Natural killer cell (primary cell): ENCODE results near the gene ZFP1. TPM values are rescaled to one million over a fixed set of nuclear protein-coding genes. Genes with fewer than 3 reads are reported as not detected.

ENCODE experiments used
- ATAC-seq, 3 donors: fragments of 150-1000 bp in 2 of 3; fragments of 200-7000 bp in 1 of 3; cut with Tn5 transposase; 1 replicate in 1 of 3; 2 replicates in 2 of 3; pipeline ENCODE4 v1.10.0; 2021; ENCODE audit warnings: mild to moderate bottlenecking in 2 of 3, moderate library complexity in 2 of 3
- DNase-seq, 2 donors: peaks; one replicate each; pipeline versions ENCODE4 v3.0.0 to v3.0.0-alpha.2; 2013 to 2021; ENCODE audit warnings: mixed read lengths in 1 of 2
- H3K27ac ChIP-seq: one replicate; pipeline ENCODE4 v1.5.1; 2013; ENCODE audit warnings: mild to moderate bottlenecking, low read length
- H3K27me3 ChIP-seq: one replicate; pipeline ENCODE4 v1.6.1; 2013; ENCODE audit warnings: low read length; ENCODE audit not compliant: control insufficient read depth, insufficient read depth
- H3K36me3 ChIP-seq: one replicate; pipeline ENCODE4 v1.6.1; 2013; ENCODE audit warnings: low read length; ENCODE audit not compliant: control insufficient read depth, insufficient read depth
- H3K4me1 ChIP-seq: one replicate; pipeline ENCODE4 v1.6.1; 2013; ENCODE audit warnings: low read length; ENCODE audit not compliant: control insufficient read depth, insufficient read depth
- H3K4me3 ChIP-seq: one replicate; pipeline ENCODE4 v1.5.1; 2013; ENCODE audit warnings: low read length
- H3K9me3 ChIP-seq: one replicate; pipeline ENCODE4 v1.6.1; 2013; ENCODE audit warnings: low read length; ENCODE audit not compliant: control insufficient read depth, insufficient read depth
- H3K27ac Mint-ChIP-seq, 2 donors: one replicate each; pipeline ENCODE4 v1.8.0; 2022; ENCODE audit warnings: mild to moderate bottlenecking in 2 of 2, mixed read lengths in 2 of 2, moderate library complexity in 1 of 2
- H3K27me3 Mint-ChIP-seq, 2 donors: one replicate each; pipeline ENCODE4 v1.8.0; 2022; ENCODE audit warnings: low read depth in 2 of 2, mixed read lengths in 2 of 2
- H3K36me3 Mint-ChIP-seq: one replicate; pipeline ENCODE4 v1.8.0; 2022; ENCODE audit warnings: mixed read lengths
- H3K4me1 Mint-ChIP-seq, 2 donors: one replicate each; pipeline ENCODE4 v1.8.0; 2022; ENCODE audit warnings: mixed read lengths in 2 of 2
- H3K4me3 Mint-ChIP-seq: one replicate; pipeline ENCODE4 v1.8.0; 2022; ENCODE audit warnings: mild to moderate bottlenecking, moderate library complexity, mixed read lengths
- H3K9me3 Mint-ChIP-seq, 2 donors: one replicate each; pipeline ENCODE4 v1.8.0; 2022; ENCODE audit warnings: mixed read lengths in 2 of 2
- WGBS: methylation state at CpG from one replicate; pipeline ENCODE4 v1.1.7; 2013; ENCODE audit warnings: missing lambda C conversion rate; ENCODE audit not compliant: insufficient coverage; 5-methylcytosine and 5-hydroxymethylcytosine counted together
- intact Hi-C: fragments of 100-400 bp; cut with micrococcal nuclease; formaldehyde crosslinking; loops from one replicate; pipeline ENCODE4 v1.14.2; 2022
- total RNA-seq, 4 donors: library from RNA; stranded (reverse); fragments of 120-200 nt in 1 of 4; gene quantifications; one replicate each; pipeline versions ENCODE4 v1.2.3 to v1.2.4, GENCODE V29; 2013 to 2022
- TF ChIP-seq, protein P1 (sequence below): fragments of 200-600 bp; IDR thresholded peaks from one replicate; pipeline ENCODE4 v1.8.0; 2022; ENCODE audit warnings: antibody characterized with exemption

Gene ZFP1
- total RNA-seq, 3 donors from 2014 or later (not counting 1 experiment from before 2014, with no cell fraction given): 9.0 to 16.2 (median 14.9) TPM

DNA sequence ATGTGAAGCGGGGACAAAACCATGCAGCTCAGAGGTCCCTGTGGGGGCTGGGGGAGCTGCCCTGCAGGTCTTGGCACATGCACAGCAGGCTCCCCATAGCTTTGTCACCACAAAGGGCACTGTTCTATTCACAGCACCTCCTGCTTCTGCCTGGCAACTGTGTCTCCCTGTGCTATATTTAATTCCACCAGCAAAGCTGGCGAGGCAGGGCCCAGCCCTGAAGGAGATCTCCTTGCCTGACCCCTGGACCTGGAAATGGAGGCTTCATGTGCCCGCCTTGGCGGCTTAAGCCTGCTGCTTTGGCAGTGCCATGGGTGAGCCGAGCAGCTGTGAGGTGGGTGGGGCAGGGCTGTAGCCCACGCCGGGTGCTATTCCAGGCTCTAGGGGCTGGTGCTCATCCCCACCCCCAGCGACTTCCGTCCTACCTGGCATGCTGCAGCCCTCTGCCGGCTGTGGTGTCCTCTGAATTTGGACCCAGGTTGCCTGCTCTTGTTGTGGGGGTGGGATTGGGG, 38.5 kb upstream of the ZFP1 start:
- H3K27ac ChIP-seq: no peak overlapping the region
- TF ChIP-seq, protein P1, sequence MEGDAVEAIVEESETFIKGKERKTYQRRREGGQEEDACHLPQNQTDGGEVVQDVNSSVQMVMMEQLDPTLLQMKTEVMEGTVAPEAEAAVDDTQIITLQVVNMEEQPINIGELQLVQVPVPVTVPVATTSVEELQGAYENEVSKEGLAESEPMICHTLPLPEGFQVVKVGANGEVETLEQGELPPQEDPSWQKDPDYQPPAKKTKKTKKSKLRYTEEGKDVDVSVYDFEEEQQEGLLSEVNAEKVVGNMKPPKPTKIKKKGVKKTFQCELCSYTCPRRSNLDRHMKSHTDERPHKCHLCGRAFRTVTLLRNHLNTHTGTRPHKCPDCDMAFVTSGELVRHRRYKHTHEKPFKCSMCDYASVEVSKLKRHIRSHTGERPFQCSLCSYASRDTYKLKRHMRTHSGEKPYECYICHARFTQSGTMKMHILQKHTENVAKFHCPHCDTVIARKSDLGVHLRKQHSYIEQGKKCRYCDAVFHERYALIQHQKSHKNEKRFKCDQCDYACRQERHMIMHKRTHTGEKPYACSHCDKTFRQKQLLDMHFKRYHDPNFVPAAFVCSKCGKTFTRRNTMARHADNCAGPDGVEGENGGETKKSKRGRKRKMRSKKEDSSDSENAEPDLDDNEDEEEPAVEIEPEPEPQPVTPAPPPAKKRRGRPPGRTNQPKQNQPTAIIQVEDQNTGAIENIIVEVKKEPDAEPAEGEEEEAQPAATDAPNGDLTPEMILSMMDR: no peak
- intact Hi-C loops: no loop called here
- Mint-ChIP-seq H3K36me3 (no peaks in the 10 kb centered on the region), H3K27ac (no peak overlapping the region), H3K27me3 (peaks cover 24 to 42% of the 10 kb centered on the region in 2 donors), H3K4me1 (peaks cover 0 to 20% of the 10 kb centered on the region in 2 donors), H3K9me3 (no peaks in the 10 kb centered on the region), H3K4me3 (no peak overlapping the region)
- peaks cover 46% of the 10 kb centered on the region for H3K4me1 ChIP-seq
- DNase-seq (peak in 1 of 2 donors; percentile 23), ATAC-seq (no peak)
- no peaks in the 10 kb centered on the region for H3K36me3 ChIP-seq
- H3K9me3 ChIP-seq: no peaks in the 10 kb centered on the region
- H3K4me3 ChIP-seq: no peak overlapping the region
- 61% methylated on average over 10 of the region's 10 CpGs for WGBS
- peaks cover 6% of the 10 kb centered on the region for H3K27me3 ChIP-seq

DNA sequence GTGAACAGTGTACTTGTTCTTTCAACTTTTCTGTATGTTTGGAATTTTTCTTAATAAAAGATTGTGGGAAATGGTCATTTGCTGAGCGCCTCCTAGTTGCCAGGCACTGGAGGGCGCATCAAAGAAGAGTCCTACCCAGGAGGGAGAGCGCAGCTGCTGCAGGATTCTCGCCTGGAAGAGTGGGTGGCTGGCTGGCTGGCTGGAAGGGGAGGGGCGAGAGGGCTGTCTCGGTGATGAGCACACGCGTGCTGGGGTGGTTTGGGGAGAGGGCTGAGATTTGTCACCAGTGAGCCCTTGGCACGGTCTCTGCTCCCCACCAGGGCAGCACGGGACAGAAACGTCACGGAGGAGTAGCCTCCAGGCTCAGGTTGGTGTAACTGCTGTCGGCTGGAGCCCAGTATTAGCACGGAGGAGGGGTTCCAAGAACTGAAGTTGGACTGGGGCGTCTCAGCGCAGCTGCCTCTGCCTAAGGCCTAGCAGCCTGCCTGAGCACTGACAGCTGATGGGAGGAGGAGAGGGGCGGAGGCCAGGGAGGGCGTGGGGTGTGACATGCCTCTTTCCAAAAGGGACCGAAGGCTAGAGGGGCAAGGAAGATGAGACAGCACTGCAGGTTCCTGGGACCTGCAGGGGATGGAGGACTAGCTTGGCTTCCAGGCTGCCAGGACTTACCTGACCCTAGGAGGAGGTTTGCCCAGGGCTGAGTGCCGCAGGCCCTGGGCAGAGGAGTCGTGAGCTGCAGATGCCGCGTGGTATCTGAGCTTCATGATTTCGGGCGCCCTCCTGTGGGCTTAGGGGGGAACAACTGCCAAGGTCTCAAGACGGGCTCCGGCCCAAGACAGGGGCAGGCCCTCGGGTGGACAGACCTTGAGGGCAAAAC, 37.4 kb upstream of the ZFP1 start:
- TF ChIP-seq, protein P1: peak; percentile 78
- H3K4me3 Mint-ChIP-seq: no peak overlapping the region
- H3K9me3 Mint-ChIP-seq: no peaks in the 10 kb centered on the region
- intact Hi-C loops: loop anchor here (1.0 kb wide), 3 partner anchors 113 to 402 kb away; no protein-coding TSS in a partner anchor
- Histone ChIP-seq H3K27ac (no peak overlapping the region), H3K27me3 (peaks cover 6% of the 10 kb centered on the region), H3K36me3 (no peaks in the 10 kb centered on the region), H3K4me3 (no peak overlapping the region), H3K9me3 (no peaks in the 10 kb centered on the region), H3K4me1 (peaks cover 37% of the 10 kb centered on the region)
- no peaks in the 10 kb centered on the region for H3K36me3 Mint-ChIP-seq
- ATAC-seq (peak; percentile 92 to 99 (median 97)), DNase-seq (peak; percentile 76 to 92)
- H3K27ac Mint-ChIP-seq: peak overlapping the region in 1 of 2 donors; percentile 31
- H3K27me3 Mint-ChIP-seq: peaks cover 24 to 42% of the 10 kb centered on the region in 2 donors
- 33% methylated on average over 28 of the region's 28 CpGs for WGBS
- H3K4me1 Mint-ChIP-seq: peaks cover 0 to 20% of the 10 kb centered on the region in 2 donors

DNA sequence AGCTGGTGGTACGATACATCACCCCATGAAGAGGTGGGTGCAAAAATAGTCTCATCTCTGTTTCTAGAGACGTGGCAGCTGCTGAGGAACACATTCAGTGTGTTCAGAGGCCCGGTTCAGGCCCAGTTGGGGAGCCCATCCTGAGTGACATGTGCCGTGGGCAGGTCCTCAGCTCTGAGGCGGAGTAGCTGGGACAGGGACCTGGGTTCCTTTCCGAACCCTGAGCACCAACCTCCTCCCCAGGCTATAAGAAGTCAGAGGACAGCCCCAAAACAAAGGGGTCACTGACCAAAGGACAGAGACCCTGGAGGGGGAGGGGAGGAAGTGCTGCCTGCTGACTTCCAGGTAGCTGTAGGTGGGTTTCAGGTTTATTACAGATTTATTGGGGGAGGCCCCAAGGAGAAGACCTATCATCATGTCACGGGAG, 36.8 kb upstream of the ZFP1 start:
- Histone ChIP-seq H3K4me3 (no peak overlapping the region), H3K9me3 (no peaks in the 10 kb centered on the region), H3K4me1 (peaks cover 33% of the 10 kb centered on the region), H3K36me3 (no peaks in the 10 kb centered on the region), H3K27me3 (peaks cover 6% of the 10 kb centered on the region), H3K27ac (no peak overlapping the region)
- TF ChIP-seq, protein P1: no peak
- DNase-seq (no peak), ATAC-seq (peak in 2 of 3 donors; percentile 7 to 30)
- H3K27me3 Mint-ChIP-seq: peaks cover 24 to 40% of the 10 kb centered on the region in 2 donors
- no peak overlapping the region for H3K4me3 Mint-ChIP-seq
- WGBS: 42% methylated on average over 6 of the region's 7 CpGs
- no peaks in the 10 kb centered on the region for H3K9me3 Mint-ChIP-seq
- intact Hi-C loops: loop anchor here (1.0 kb wide), 3 partner anchors 113 to 402 kb away; no protein-coding TSS in a partner anchor
- peaks cover 0 to 19% of the 10 kb centered on the region in 2 donors for H3K4me1 Mint-ChIP-seq
- H3K36me3 Mint-ChIP-seq: no peaks in the 10 kb centered on the region
- no peak overlapping the region for H3K27ac Mint-ChIP-seq
